HG02840 (cell line): Measurements from ENCODE around the gene MUSK.
"Not testable (repeated sequence)": the region's sequence is repeated elsewhere in the genome, so short reads cannot be mapped to it uniquely, and the experiment has no call there.

Source experiments
- ATAC-seq: cut with Tn5 transposase; IDR thresholded peaks from one replicate; pipeline ENCODE4 v1.9.1; 2021; ENCODE audit warnings: mild to moderate bottlenecking, moderate library complexity, moderate number of reproducible peaks; ENCODE audit not compliant: unreplicated experiment, low FRiP score

The MUSK gene

DNA sequence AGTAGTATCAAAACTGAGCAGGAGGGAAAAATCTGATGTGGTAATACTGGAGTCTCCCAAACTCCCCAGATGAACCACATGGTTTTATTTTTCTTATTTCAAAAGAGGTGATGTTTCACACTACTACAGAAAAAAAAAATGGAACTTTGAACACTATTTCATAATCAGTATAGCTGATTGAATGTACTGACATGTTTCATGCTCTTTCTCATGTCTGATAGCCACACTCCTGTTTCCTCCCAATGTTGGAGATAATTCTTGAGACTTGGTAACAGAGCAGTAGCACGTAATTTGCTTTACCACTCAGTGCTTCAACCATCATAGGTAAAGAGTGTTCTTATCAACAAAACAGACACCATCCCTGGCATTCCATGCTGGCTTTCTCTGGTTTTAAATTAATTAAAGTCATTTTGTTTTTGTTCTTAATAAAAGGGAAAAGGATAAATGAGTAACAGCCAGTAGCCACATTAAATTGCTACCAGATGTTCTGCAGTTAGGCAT, 85.2 kb downstream of the MUSK start:
- ATAC-seq: no peak

DNA sequence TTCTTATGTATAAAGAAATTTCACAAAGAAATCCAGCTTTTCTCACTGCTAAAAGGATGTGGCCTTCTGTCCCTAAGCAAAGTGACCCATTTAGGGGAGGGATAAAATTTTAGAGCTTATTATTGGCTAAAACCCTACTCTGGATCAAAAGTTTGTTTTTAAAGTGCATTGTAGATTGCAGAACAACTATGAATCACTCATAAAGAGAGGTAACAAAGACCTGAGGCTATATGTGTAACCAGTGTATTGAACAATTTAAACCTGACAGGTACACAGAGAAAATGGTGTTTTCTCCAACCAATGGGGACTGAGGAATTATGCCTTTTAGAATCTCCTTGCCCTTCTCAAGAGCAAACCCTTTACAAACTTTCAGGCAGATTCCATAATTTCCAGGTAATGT, 86.6 kb downstream of the MUSK start:
- no peak for ATAC-seq

DNA sequence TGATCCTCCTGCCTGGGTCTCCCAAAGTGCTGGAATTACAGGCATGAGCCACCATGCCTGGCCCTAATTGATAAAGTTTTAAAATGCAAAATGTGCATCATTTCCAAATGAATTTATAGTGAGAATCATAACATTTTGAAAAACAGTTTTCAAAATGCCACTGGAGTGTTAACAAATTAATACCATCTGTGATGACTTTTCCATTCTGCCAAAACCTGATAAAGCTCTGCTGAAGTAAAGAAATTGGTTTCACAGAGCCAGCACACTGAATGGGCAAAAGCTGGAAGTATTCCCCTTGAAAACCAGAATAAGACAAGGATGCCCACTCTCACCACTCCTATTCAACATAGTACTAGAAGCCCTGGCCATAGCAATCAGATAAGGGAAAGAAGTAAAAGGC, 89.6 kb downstream of the MUSK start:
- ATAC-seq: no peak

DNA sequence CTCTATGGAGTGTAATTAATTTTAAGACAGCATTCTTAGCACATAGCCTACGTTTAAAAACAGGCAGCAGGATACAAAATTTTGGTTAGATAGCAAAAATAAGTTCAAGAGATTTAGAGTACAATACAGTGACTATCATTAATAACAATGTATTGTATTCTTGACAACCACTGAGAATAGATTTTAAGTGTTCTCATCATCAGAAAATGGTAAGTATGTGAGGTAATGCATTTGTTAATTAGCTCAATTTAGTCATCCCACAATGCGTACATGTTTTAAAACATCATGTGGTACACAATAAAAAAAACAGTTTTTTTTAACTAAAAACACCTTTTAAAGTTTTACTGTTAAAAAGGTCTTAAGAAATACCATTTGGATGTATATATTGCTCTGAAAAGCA, 94.2 kb downstream of the MUSK start:
- ATAC-seq: no peak

DNA sequence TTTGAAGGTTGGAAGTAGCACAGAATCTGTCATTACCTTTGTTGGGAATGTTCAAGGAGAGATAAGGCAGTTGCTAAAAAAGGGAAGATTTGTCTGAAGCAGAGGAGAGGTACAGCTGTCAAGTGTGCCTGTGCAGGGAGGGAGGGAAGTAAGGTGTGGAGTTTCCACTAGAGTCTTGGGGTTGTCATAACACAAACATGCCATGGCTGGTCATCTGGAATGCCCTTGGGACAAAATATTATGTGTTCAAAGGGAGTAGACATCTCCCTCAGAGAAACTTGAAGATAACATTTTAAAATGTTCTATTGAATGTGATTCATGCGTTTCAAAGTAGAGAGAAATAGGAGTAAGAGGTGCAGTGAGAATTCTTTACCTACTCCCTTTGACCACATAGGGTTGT, 95.0 kb downstream of the MUSK start:
- ATAC-seq: no peak

DNA sequence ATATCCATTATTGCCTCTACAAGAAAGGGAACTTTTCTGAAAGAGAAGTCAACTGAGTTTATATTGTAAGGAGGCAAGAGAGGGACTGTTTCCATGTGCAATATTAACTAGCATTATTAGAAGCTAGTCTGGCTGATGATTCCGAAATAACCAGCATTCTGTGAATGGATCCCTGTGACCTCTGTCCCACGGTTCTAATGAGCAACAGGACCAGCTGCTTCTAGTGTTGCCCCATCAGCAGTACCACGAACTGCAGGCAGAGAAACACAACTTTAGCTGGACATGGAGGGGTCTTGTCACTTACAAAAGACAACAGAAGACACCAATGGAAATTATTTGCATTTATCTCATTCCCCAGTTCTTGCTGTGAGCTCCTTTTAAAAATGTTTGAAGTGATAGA, 95.4 kb downstream of the MUSK start:
- ATAC-seq: no peak

DNA sequence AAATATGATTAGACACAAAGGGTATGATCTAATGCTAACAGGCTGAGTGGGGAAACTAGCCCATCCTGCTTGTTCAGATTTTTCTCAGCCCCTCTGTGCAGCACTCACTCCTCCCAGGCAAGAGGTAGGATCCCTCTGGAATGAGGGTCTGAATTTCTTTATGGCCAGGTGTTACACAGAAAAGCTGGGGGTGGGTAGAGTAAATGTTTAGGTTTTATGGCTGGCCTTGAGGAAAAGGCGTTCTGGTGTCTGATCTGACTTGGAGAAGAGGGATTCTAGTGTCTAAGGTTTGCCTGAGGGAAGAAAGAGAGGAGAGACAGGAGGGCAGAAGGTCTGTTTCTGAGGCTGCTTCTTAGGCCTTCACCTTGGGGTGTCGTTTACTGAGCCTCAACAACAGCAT, 97.3 kb downstream of the MUSK start:
- no peak for ATAC-seq

DNA sequence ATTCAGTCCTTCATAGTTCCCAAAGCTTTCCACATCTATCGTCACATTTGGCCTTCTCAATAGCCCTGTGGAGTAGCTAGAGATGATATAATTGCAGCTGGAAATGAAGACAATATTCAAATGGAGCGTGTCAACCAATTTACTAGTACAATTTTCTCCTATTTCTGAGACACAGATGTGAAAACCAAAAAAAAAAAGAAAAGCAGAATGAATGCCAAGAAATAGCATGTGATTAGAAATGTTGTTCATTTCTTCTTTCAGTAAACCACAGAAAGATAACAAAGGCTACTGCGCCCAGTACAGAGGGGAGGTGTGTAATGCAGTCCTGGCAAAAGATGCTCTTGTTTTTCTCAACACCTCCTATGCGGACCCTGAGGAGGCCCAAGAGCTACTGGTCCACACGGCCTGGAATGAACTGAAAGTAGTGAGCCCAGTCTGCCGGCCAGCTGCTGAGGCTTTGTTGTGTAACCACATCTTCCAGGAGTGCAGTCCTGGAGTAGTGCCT, 99.0 kb downstream of the MUSK start:
- ATAC-seq: no peak

DNA sequence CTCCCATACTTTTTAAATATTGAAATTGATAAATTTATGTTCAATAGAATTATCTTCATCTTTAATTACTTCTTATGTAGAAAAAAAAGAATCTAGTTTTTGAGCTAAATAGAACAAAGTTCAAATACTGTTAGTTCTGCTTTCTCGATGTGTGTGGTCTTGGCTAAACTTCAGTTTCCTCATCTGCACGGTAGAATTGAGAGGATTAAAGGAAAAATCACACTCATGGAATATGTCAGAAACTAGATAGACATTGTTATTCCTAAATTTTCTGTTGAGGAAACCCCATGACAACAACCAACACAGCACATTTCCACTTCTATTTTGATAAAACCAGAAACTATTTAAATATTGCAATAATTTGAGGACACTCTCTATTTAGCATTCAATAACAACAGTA, 100.3 kb downstream of the MUSK start:
- no peak for ATAC-seq

DNA sequence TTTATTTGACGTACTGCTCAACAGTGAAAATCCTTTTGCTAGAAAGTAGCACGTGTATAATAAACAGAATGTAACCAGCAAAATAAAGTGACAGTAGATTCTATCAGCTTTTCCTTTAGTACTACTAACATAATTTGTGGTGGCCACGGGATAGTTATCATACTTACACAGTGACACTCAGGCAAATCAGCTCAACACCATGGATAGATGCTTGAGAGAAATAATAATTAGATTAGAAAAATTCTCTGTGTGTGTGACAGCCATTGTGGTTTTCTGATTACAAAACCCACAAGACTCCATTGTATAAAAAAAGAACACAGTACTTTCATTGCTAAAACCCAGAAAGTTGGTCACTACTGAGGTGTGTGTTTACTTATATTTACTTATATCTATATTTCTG, 101.1 kb downstream of the MUSK start:
- no peak for ATAC-seq

DNA sequence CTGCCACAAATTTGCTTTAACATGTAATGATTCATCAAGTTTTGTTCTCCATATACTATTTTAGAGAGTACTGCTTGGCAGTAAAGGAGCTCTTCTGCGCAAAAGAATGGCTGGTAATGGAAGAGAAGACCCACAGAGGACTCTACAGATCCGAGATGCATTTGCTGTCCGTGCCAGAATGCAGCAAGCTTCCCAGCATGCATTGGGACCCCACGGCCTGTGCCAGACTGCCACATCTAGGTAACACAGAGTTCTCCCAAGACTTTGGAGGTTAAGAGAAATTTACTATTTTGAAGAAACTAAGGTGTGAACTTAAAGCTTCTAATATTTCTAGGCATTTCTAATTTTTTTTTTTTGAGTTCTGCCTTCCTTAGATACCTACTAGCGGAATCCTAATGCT, 107.1 kb downstream of the MUSK start:
- no peak for ATAC-seq

DNA sequence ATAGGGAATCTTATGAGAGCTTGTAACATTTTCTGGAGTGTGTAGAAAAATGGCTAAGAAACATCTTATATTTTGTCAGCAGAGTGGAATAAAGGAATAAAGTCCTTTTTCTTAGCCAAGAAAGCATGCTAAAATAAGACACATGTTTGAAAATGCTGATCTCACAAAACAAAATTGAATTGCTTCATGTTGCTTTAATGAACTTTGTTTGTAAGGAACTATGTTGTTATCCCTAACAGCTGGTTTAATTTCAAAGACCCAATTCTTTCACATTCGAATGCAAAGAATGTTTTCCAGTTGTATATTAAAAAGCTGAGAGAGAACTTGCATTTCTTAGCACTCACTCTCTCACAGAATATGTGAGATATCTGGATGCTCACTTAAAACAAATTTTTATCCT, 107.6 kb downstream of the MUSK start:
- no peak for ATAC-seq

DNA sequence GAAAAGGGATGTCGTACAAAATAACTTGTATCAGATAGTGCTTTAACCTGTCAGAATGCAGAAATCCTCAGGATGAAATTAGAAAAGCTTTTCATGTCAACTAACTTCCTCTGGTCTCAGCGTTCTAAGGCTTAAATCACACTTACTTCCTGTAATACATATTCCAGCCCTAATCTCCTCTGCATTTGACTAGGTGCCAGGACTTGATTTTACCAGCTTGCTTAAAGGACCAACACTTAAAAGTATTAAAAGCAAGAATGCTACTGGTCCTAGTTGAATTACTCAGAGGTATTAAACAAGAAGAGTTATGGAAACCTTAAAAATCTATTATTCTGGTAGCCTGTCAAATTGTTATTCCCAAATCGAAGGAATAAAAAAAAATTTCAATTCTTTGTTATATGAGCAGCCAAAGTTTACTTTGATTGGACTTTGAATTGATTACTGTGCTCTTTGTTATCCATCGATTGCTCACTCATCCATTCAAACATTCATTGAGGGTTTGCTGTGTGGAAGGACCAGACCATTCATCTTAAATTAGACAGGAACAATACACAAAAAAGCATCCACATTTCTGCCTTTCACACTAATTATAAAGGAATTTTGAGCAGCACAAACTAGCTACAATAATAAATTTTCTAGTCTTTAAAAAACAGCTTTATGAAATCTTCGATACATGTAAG, 108.7 kb downstream of the MUSK start:
- ATAC-seq: no peak

DNA sequence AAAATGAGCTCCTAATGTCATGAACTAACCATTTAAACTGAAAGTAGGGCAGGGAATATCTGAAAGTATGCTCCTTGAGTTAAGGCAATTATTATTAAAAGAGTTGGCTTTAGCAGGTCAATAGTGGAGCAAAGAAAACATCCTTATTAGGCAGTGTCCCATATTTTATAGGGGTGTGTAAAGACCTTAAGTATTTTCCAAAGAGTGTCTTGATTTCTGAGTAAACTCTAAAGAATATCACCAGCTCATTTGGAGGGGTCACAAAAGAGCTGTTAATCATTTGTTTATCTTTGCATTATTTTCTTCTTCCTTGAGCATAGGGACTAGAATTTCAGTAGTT, 109.3 kb downstream of the MUSK start:
- ATAC-seq: no peak

DNA sequence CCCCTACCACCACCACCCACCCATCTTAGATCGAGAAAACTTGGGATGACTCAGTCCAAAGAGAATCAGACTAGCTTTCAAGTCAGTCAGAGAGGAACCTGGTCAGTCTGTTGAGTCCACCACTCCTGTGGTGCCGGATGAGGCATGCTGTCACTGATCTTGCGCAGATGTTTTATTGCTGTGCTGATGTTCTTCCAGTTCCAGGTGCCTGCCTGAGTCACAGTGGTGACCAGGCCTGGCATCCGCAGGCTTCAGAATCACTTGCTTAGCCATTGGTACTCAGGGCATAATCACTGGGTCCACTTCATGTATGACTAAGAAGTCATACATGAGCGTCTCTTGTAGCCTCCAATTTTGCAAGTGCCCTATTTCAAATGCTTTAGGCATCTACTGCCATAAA, 114.1 kb downstream of the MUSK start:
- ATAC-seq: no peak

DNA sequence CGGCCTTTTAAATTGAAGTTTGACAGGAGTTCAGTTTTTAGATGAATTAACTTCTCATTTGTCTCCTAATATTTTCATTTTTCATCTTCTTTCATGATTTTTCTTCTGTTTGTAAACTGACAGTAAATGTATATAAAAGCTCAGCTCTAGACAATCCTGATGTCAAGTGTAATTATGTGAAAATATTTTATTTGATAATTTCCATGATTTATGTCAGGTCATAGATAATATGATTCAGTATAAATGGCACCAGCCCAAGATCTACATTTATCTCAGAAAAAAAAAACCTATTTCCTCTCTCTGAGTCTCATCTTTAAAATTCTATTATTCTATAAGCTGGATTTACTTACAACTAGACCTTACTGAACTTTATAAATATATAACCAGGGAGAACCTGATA, 115.7 kb downstream of the MUSK start:
- no peak for ATAC-seq

DNA sequence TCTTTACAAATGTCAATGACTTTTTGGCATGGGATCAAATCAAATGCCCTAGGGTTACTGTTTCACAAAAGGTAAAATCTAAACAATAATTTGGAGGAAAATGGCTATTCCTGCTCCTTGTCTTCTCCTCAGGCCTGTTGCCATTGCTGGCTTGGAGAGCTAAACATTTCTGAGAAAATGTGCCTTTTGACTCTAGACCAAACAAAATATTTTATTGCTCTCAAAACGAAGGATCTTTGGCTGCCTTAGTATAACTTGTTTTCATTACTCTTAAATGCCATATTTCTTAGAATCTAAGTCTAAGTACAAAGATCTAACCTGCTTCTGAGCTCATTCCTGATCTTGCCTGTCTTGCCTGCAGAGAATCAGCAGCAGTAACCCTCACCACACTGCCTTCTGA, 116.6 kb downstream of the MUSK start:
- no peak for ATAC-seq

DNA sequence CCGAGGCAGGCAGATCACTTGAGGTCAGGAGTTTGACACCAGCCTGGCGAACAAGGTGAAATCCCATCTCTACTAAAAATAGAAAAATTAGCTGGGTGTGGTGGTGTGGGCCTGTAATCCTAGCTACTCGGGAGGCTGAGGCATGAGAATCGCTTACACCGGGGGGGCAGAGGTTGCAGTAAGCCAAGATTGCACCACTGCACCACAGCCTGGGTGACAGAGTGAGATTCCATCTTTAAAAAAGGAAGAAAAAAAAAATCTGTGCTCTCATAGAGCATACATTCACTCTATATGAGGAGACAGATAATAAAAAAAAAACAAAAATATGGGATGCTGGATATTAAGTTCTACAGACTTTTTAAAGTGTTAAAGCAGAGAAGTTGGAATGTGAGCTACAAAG, 119.8 kb downstream of the MUSK start:
- ATAC-seq: not testable (repeated sequence)

DNA sequence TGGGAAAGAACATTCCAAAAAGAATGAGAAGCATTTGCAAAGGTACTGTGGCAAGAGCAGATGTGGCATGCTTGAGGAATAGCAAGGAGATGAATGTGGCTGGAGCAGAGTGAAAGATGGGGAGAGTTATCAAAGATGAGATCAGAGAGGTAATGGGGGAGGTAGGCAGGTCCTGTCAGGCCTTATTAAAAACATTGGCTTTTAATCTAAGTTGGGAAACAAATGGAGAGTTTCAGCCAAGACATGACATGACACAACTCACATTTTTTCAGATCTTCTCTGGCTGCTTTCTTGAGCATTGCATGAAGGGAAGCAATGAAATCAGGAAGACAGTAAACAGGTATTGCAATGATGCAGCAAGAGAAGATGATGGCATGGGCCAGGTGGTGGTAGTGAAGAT, 120.3 kb downstream of the MUSK start:
- no peak for ATAC-seq

DNA sequence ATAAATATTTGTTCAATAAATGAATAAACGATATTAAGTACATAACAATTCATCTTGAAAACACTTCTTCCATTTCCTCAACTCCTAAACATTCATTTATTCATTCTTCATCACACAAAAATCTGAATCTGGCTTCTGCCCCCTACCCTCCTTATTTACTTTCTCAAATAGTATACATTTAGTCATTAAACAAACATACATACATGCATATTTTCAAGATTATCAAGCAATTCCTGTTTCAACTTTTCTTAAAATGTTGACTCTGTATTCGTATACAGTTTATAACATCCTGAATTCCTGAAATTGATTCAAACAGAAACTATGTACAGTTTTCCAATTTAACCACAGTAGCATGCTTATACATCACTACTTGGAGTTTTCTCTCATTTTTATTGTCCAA, 129.0 kb downstream of the MUSK start:
- no peak for ATAC-seq

DNA sequence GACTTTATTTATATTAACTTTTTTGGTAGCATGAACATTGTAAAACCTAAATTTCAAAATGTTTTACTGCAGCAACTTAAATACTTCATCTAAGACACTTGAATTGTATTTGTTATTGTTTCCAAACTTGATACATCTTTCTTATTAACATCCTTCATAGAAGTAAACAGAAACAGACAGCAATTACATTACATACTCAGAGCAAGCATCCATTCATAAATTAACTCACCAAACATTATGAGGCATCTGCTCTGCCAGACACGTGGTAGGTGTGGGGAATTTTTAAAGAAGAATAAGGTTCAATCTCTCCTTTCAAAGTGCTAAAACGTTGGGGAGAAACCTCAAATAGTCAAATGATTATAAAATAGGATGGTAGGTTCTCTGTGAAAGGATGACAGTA, 130.8 kb downstream of the MUSK start:
- no peak for ATAC-seq

DNA sequence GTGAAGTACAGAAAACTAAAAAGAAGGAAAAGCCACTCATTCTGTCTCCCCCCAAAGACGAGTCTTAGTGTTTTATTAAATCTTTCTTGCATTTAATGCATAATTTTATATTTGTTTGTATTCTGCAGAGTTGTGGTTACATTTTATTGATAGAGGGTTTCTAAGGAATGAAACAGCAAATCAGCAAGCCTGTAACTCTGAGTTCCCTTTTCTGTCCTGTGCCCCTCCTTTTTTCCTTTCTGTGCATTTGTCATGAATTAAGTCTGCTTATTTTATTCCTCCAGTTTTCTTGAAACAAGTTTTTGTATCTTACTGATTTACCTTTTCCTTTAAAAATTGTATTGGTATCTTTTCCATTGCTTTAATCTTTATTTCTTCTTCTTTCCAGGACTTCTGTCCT, 132.8 kb downstream of the MUSK start:
- no peak for ATAC-seq
